HG03159 (cell line): ENCODE results near the gene ATP4B.

ENCODE experiments used
- ATAC-seq: cut with Tn5 transposase; IDR thresholded peaks from one replicate; pipeline ENCODE4 v1.9.1; 2021; ENCODE audit warnings: mild to moderate bottlenecking, moderate library complexity; ENCODE audit not compliant: unreplicated experiment

The ATP4B gene

GRCh38 chr13:113656831-113657671, 947 bp downstream of the ATP4B start:
- ATAC-seq = no peak

- ATAC-seq = no peak
Observed at GRCh38 chr13:113656003-113656588, 1.9 kb downstream of the ATP4B start.

- no peak for ATAC-seq
Observed at GRCh38 chr13:113655346-113656002, 2.5 kb downstream of the ATP4B start.

- ATAC-seq = no peak
Observed at GRCh38 chr13:113654591-113655345, 3.2 kb downstream of the ATP4B start.

- no peak for ATAC-seq
Observed at GRCh38 chr13:113654175-113654560, 3.8 kb downstream of the ATP4B start.

- no peak for ATAC-seq
Observed at GRCh38 chr13:113653264-113654174, 4.5 kb downstream of the ATP4B start.

- no peak for ATAC-seq
Observed at GRCh38 chr13:113652404-113653263, 5.4 kb downstream of the ATP4B start.

GRCh38 chr13:113651511-113652403, 6.2 kb downstream of the ATP4B start:
- no peak for ATAC-seq

- no peak for ATAC-seq
Observed at GRCh38 chr13:113650731-113651148, 7.3 kb downstream of the ATP4B start.

GRCh38 chr13:113650275-113650674, 7.7 kb downstream of the ATP4B start:
- no peak for ATAC-seq

GRCh38 chr13:113649212-113649611, 8.8 kb downstream of the ATP4B start:
- ATAC-seq = no peak

- ATAC-seq = no peak
Observed at GRCh38 chr13:113648216-113648610, 9.8 kb downstream of the ATP4B start.

- no peak for ATAC-seq
Observed at GRCh38 chr13:113647351-113648215, 10.4 kb downstream of the ATP4B start.

- ATAC-seq = no peak
Observed at GRCh38 chr13:113646921-113647340, 11.1 kb downstream of the ATP4B start.

GRCh38 chr13:113646376-113646775, 11.6 kb downstream of the ATP4B start:
- ATAC-seq = no peak

- no peak for ATAC-seq
Observed at GRCh38 chr13:113645329-113645728, 12.7 kb downstream of the ATP4B start.

GRCh38 chr13:113644800-113645199, 13.2 kb downstream of the ATP4B start:
- ATAC-seq = no peak
